Prostate gland (tissue), 2 donors: Measurements from ENCODE around the gene STOX2.

Experiments
- POLR2AphosphoS5 ChIP-seq: sonication (generic); formaldehyde crosslinking; IDR thresholded peaks from one replicate; pipeline ENCODE4 v1.6.1; 2017; ENCODE audit warnings: antibody characterized with exemption
- TF ChIP-seq, protein P1 (sequence below), 4 experiments: fragments of 200-600 bp in 2 of 4; fragments of 450-650 bp in 2 of 4; sonication (generic) in 2 of 4; IDR thresholded peaks; 1 replicate in 3 of 4; 2 replicates in 1 of 4; pipeline ENCODE4 v1.5.1; 2016 to 2019; ENCODE audit warnings: antibody characterized with exemption in 4 of 4, mild to moderate bottlenecking in 2 of 4, moderate library complexity in 2 of 4

DNA sequence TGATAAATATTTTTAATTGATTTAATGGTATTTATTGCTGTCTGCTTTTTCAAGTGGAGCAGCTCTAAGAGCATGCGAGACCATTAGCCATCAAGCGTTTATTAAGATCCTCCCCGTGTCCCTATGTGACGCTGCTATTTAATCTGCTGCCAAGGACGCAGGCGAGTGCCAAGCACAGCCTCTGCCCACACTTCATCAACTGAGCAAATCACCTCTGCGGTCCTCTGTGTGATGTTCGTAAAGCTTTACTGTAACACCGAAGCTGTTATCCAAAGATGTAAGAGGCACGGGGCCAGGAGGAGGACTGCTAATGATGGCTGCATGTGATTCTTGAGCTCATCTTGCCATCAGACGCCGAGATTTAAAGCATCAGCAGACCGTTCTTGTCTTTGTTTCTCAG is 79.5 kb downstream of the STOX2 start:
- TF ChIP-seq, protein P1, sequence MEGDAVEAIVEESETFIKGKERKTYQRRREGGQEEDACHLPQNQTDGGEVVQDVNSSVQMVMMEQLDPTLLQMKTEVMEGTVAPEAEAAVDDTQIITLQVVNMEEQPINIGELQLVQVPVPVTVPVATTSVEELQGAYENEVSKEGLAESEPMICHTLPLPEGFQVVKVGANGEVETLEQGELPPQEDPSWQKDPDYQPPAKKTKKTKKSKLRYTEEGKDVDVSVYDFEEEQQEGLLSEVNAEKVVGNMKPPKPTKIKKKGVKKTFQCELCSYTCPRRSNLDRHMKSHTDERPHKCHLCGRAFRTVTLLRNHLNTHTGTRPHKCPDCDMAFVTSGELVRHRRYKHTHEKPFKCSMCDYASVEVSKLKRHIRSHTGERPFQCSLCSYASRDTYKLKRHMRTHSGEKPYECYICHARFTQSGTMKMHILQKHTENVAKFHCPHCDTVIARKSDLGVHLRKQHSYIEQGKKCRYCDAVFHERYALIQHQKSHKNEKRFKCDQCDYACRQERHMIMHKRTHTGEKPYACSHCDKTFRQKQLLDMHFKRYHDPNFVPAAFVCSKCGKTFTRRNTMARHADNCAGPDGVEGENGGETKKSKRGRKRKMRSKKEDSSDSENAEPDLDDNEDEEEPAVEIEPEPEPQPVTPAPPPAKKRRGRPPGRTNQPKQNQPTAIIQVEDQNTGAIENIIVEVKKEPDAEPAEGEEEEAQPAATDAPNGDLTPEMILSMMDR (IDR thresholded peaks at IDR 0.05) = no peak
- no peak for TF ChIP-seq POLR2AphosphoS5
